K562 (cell line): ENCODE data around the gene TERT. TPM values are rescaled to one million over a fixed set of nuclear protein-coding genes. Genes with fewer than 3 reads are reported as not detected.

Experiments used
- BRF1 ChIP-seq: IDR thresholded peaks from 3 replicates; pipeline ENCODE4 v1.6.1; 2011; ENCODE audit warnings: borderline replicate concordance, mild to moderate bottlenecking; ENCODE audit not compliant: insufficient read length; ENCODE audit errors: extremely low read depth
- GTF2E2 ChIP-seq: fragments of 200-800 bp; sonication (Bioruptor generic); IDR thresholded peaks from 2 replicates; pipeline ENCODE4 v1.6.1; 2016; ENCODE audit warnings: missing genetic modification characterization, missing compliant biosample characterization
- JUN ChIP-seq, 2 experiments: sonication (generic) in 1 of 2; formaldehyde crosslinking in 1 of 2; IDR thresholded peaks; 2 replicates each; pipeline versions ENCODE4 v1.6.1 to v1.8.0; 2012 to 2022; ENCODE audit warnings: borderline replicate concordance in 2 of 2, mild to moderate bottlenecking in 2 of 2, improper control_type of control experiment in 1 of 2, low read depth in 1 of 2, low read length in 1 of 2, missing genetic modification reagents in 1 of 2
- MEF2D ChIP-seq: conservative IDR thresholded peaks from 2 replicates; pipeline ENCODE4 v1.6.1; 2016; ENCODE audit warnings: low read depth, missing genetic modification characterization, missing compliant biosample characterization
- MIER1 ChIP-seq: fragments of 450-650 bp; IDR thresholded peaks from 2 replicates; pipeline ENCODE4 v1.6.1; 2016; ENCODE audit warnings: antibody characterized with exemption, mild to moderate bottlenecking, low read depth
- PHB2 ChIP-seq: fragments of 450-650 bp; IDR thresholded peaks from 2 replicates; pipeline ENCODE4 v1.6.1; 2017; ENCODE audit warnings: low read depth
- TEAD4 ChIP-seq, 2 experiments: sonication (generic) in 1 of 2; formaldehyde crosslinking in 1 of 2; IDR thresholded peaks; 2 replicates each; pipeline versions ENCODE4 v1.6.1 to v1.8.0; 2012 to 2022; ENCODE audit warnings: borderline replicate concordance in 1 of 2, inconsistent platforms in 1 of 2, low read length in 1 of 2, mild to moderate bottlenecking in 1 of 2, missing genetic modification reagents in 1 of 2
- ZBTB8A ChIP-seq: fragments of 450-650 bp; IDR thresholded peaks from 2 replicates; pipeline ENCODE4 v1.6.1; 2018; ENCODE audit warnings: mild to moderate bottlenecking, moderate library complexity; ENCODE audit not compliant: partially characterized antibody
- ZNF274 ChIP-seq: IDR thresholded peaks from 2 replicates; pipeline ENCODE4 v1.6.1; 2011; ENCODE audit warnings: low read depth, mild to moderate bottlenecking, low read length, moderate library complexity, borderline replicate concordance
- polyA plus RNA-seq, 8 experiments: library from polyadenylated mRNA; depleted of rRNA in 4 of 8; stranded (reverse) in 5 of 8; unstranded in 3 of 8; fragments of >200 nt; fragmentation: Nextera tagmentation in 2 of 8; fragmentation: Illumina TruSeq in 1 of 8; extraction: Ambion mirVana in 2 of 8; extraction: Trizol in 1 of 8; gene quantifications; 2 replicates each; pipeline versions ENCODE4 v1.2.1 to v1.2.3, GENCODE V29; 2011 to 2014; ENCODE audit warnings: inconsistent platforms in 1 of 8, missing spikeins in 1 of 8
- total RNA-seq, 7 experiments: library from RNA; depleted of rRNA in 6 of 7; stranded (reverse); fragments of >200 nt in 6 of 7; fragmentation: Illumina TruSeq in 2 of 7; extraction: Trizol in 2 of 7; gene quantifications; 2 replicates each; pipeline versions ENCODE4 v1.2.1 to v1.2.3, GENCODE V29; 2011 to 2021; ENCODE audit warnings: low replicate concordance in 1 of 7
- TF ChIP-seq, protein P1 (sequence below): fragments of 450-650 bp; IDR thresholded peaks from 2 replicates; pipeline ENCODE4 v1.6.1; 2016; ENCODE audit warnings: missing biosample characterization, missing genetic modification characterization
- TF ChIP-seq, protein P2 (sequence below): sonication (generic); formaldehyde crosslinking; IDR thresholded peaks from 2 replicates; pipeline ENCODE4 v1.8.0; 2022; ENCODE audit warnings: missing genetic modification reagents, mild to moderate bottlenecking, moderate library complexity, borderline replicate concordance
- TF ChIP-seq, protein P3 (sequence below): IDR thresholded peaks from 3 replicates; pipeline ENCODE4 v1.6.1; 2011; ENCODE audit warnings: borderline replicate concordance, mild to moderate bottlenecking, moderate library complexity; ENCODE audit not compliant: insufficient read length; ENCODE audit errors: extremely low read depth
- TF ChIP-seq, protein P4 (sequence below): fragments of 250-450 bp; sonication (Bioruptor Pico); IDR thresholded peaks from 2 replicates; pipeline ENCODE4 v1.4.0; 2020; ENCODE audit warnings: borderline replicate concordance
- TF ChIP-seq, protein P5 (sequence below), 3 experiments: fragments of 200-800 bp in 1 of 3; fragments of 250-450 bp in 1 of 3; fragments of 450-650 bp in 1 of 3; sonication (Bioruptor Pico) in 1 of 3; sonication (Bioruptor generic) in 1 of 3; formaldehyde crosslinking in 1 of 3; IDR thresholded peaks; 2 replicates each; pipeline versions ENCODE4 v1.6.1 to v1.8.0; 2016 to 2022; ENCODE audit warnings: mild to moderate bottlenecking in 2 of 3, missing genetic modification characterization in 2 of 3, missing compliant biosample characterization in 1 of 3, moderate library complexity in 1 of 3

TERT gene
- total and polyA plus RNA-seq, 9 of the 15 experiments (the other 6 are each of a cell fraction or from before 2014, with no cell fraction given): 0.08 to 4.5 (median 0.98) TPM; not detected in 1

DNA sequence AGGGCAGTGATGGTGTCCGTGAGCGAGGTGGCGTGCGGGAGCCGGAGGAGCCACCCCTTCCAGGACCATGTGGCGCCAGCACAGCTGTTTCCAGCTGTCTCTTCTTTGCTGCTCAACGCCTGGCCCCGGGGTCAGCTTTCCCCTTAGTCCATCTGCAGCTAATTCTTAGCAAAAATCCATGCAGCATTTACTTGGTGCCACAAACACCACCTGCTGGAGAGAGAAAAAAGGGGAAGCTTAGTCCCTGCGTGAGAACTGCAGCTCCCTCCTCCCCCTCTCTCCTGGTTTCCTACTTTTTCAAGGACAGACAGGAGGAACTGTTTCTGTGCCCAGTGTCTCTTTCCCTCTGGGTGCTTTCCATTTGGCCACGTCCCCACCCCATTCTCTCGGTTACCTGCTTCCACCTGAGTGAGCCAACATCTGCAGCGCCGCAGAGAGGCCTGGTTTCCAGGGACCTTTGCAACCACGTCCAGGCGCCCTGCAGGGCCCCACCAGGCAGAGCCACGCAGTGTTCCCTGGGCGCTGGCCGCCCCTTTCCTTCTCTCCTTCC lies 90.1 kb downstream of the TERT start (continued):
- TF ChIP-seq ZNF274 (no peak), BRF1 (no peak), JUN (IDR thresholded peaks at IDR 0.05; ENCODE audit: borderline replicate concordance, low read depth, low read length) (0 out of 2 replicates have a peak, but pooled peaks have one; percentile 10), JUN (CRISPR knock-in tag; IDR thresholded peaks at IDR 0.05; ENCODE audit: borderline replicate concordance) (no peak), PHB2 (no peak), TEAD4 (IDR thresholded peaks at IDR 0.05; ENCODE audit: low read length) (peak; percentile 23; the same call in 1 of the 2 replicates), TEAD4 (CRISPR knock-in tag; IDR thresholded peaks at IDR 0.05; ENCODE audit: borderline replicate concordance) (no peak), MIER1 (no peak), ZBTB8A (no peak), GTF2E2 (tag) (no peak), MEF2D (tag) (no peak)
- TF ChIP-seq, protein P1, sequence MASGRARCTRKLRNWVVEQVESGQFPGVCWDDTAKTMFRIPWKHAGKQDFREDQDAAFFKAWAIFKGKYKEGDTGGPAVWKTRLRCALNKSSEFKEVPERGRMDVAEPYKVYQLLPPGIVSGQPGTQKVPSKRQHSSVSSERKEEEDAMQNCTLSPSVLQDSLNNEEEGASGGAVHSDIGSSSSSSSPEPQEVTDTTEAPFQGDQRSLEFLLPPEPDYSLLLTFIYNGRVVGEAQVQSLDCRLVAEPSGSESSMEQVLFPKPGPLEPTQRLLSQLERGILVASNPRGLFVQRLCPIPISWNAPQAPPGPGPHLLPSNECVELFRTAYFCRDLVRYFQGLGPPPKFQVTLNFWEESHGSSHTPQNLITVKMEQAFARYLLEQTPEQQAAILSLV (tag): no peak
- TF ChIP-seq, protein P2, sequence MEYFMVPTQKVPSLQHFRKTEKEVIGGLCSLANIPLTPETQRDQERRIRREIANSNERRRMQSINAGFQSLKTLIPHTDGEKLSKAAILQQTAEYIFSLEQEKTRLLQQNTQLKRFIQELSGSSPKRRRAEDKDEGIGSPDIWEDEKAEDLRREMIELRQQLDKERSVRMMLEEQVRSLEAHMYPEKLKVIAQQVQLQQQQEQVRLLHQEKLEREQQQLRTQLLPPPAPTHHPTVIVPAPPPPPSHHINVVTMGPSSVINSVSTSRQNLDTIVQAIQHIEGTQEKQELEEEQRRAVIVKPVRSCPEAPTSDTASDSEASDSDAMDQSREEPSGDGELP: peak; percentile 93
- TF ChIP-seq, protein P3, sequence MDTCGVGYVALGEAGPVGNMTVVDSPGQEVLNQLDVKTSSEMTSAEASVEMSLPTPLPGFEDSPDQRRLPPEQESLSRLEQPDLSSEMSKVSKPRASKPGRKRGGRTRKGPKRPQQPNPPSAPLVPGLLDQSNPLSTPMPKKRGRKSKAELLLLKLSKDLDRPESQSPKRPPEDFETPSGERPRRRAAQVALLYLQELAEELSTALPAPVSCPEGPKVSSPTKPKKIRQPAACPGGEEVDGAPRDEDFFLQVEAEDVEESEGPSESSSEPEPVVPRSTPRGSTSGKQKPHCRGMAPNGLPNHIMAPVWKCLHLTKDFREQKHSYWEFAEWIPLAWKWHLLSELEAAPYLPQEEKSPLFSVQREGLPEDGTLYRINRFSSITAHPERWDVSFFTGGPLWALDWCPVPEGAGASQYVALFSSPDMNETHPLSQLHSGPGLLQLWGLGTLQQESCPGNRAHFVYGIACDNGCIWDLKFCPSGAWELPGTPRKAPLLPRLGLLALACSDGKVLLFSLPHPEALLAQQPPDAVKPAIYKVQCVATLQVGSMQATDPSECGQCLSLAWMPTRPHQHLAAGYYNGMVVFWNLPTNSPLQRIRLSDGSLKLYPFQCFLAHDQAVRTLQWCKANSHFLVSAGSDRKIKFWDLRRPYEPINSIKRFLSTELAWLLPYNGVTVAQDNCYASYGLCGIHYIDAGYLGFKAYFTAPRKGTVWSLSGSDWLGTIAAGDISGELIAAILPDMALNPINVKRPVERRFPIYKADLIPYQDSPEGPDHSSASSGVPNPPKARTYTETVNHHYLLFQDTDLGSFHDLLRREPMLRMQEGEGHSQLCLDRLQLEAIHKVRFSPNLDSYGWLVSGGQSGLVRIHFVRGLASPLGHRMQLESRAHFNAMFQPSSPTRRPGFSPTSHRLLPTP: no peak
- TF ChIP-seq, protein P4, sequence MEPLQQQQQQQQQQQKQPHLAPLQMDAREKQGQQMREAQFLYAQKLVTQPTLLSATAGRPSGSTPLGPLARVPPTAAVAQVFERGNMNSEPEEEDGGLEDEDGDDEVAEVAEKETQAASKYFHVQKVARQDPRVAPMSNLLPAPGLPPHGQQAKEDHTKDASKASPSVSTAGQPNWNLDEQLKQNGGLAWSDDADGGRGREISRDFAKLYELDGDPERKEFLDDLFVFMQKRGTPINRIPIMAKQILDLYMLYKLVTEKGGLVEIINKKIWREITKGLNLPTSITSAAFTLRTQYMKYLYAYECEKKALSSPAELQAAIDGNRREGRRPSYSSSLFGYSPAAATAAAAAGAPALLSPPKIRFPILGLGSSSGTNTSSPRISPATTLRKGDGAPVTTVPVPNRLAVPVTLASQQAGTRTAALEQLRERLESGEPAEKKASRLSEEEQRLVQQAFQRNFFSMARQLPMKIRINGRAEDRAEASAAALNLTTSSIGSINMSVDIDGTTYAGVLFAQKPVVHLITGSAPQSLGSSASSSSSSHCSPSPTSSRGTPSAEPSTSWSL (CRISPR knock-in tag): no peak
- TF ChIP-seq, protein P5, sequence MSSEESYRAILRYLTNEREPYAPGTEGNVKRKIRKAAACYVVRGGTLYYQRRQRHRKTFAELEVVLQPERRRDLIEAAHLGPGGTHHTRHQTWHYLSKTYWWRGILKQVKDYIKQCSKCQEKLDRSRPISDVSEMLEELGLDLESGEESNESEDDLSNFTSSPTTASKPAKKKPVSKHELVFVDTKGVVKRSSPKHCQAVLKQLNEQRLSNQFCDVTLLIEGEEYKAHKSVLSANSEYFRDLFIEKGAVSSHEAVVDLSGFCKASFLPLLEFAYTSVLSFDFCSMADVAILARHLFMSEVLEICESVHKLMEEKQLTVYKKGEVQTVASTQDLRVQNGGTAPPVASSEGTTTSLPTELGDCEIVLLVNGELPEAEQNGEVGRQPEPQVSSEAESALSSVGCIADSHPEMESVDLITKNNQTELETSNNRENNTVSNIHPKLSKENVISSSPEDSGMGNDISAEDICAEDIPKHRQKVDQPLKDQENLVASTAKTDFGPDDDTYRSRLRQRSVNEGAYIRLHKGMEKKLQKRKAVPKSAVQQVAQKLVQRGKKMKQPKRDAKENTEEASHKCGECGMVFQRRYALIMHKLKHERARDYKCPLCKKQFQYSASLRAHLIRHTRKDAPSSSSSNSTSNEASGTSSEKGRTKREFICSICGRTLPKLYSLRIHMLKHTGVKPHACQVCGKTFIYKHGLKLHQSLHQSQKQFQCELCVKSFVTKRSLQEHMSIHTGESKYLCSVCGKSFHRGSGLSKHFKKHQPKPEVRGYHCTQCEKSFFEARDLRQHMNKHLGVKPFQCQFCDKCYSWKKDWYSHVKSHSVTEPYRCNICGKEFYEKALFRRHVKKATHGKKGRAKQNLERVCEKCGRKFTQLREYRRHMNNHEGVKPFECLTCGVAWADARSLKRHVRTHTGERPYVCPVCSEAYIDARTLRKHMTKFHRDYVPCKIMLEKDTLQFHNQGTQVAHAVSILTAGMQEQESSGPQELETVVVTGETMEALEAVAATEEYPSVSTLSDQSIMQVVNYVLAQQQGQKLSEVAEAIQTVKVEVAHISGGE (CRISPR knock-in tag; IDR thresholded peaks at IDR 0.05): no peak
